ENCODE results near the gene VDAC2. TPM values are rescaled to one million over a fixed set of nuclear protein-coding genes. Genes with fewer than 3 reads are reported as not detected.

The VDAC2 gene
- total and polyA plus RNA-seq, 2 experiments from 2014 or later = 242 to 311 TPM

- TF ChIP-seq NANOG (IDR thresholded peaks at IDR 0.05; ENCODE audit: borderline replicate concordance) (no peak), CREB1 (CRISPR knock-in tag; IDR thresholded peaks at IDR 0.05; ENCODE audit: low read depth) (no peak), EZH2 (IDR thresholded peaks at IDR 0.05; ENCODE audit: low read depth, unreplicated experiment) (no peak)
Measured at GRCh38 chr10:75179657-75180177, 30.9 kb upstream of the VDAC2 start (continued).

GRCh38 chr10:75180592-75180991 lies 30.0 kb upstream of the VDAC2 start:
- ATAC-seq (no peak), DNase-seq (ENCODE audit: low spot score) (no peak)
- H3K36me3 Mint-ChIP-seq (ENCODE audit: low read depth) = 0 out of 3 replicates have a peak, but pooled peaks cover 4% of the 10 kb centered on the region
- Histone ChIP-seq H3K27me3 (ENCODE audit: insufficient read depth) (no peaks in the 10 kb centered on the region), H2AFZ (no peak overlapping the region), H3K79me2 (replicated peaks; ENCODE audit: insufficient read depth) (no peaks in the 10 kb centered on the region), H3K27ac (ENCODE audit: low read depth) (no peak overlapping the region), H3K36me3 (ENCODE audit: insufficient read depth) (no peaks in the 10 kb centered on the region), H3K4me3 (no peak overlapping the region), H3K9me2 (ENCODE audit: insufficient read depth) (no peaks in the 10 kb centered on the region), H4K20me1 (replicated peaks; ENCODE audit: insufficient read depth) (no peaks in the 10 kb centered on the region; the same call in 1 of the 2 replicates), H3F3A (replicated peaks; ENCODE audit: low read depth) (no peaks in the 10 kb centered on the region), H3K4me1 (ENCODE audit: insufficient read depth) (no peaks in the 10 kb centered on the region), H3K4me2 (no peak overlapping the region)
- no peaks in the 10 kb centered on the region for H3K9me3 Mint-ChIP-seq
- H3K4me3 Mint-ChIP-seq = no peak overlapping the region
- H3K4me1 Mint-ChIP-seq = peaks cover 5% of the 10 kb centered on the region
- H3K27ac Mint-ChIP-seq = no peak overlapping the region
- TF ChIP-seq, protein P1, sequence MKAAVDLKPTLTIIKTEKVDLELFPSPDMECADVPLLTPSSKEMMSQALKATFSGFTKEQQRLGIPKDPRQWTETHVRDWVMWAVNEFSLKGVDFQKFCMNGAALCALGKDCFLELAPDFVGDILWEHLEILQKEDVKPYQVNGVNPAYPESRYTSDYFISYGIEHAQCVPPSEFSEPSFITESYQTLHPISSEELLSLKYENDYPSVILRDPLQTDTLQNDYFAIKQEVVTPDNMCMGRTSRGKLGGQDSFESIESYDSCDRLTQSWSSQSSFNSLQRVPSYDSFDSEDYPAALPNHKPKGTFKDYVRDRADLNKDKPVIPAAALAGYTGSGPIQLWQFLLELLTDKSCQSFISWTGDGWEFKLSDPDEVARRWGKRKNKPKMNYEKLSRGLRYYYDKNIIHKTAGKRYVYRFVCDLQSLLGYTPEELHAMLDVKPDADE (IDR thresholded peaks at IDR 0.05) = no peak
- TF ChIP-seq ZNF114 (CRISPR knock-in tag; IDR thresholded peaks at IDR 0.05) = no peak
- no peak for TF ChIP-seq ZNF331 (CRISPR knock-in tag; IDR thresholded peaks at IDR 0.05; ENCODE audit: low read depth)
- TF ChIP-seq NANOG (IDR thresholded peaks at IDR 0.05; ENCODE audit: borderline replicate concordance) = no peak
- no peak for TF ChIP-seq EZH2phosphoT487 (IDR thresholded peaks at IDR 0.05; ENCODE audit: unreplicated experiment)
- TF ChIP-seq EZH2 (IDR thresholded peaks at IDR 0.05; ENCODE audit: low read depth, unreplicated experiment) = no peak
- no peak for TF ChIP-seq ZNF462 (CRISPR knock-in tag; IDR thresholded peaks at IDR 0.05)
- TF ChIP-seq, protein P2, sequence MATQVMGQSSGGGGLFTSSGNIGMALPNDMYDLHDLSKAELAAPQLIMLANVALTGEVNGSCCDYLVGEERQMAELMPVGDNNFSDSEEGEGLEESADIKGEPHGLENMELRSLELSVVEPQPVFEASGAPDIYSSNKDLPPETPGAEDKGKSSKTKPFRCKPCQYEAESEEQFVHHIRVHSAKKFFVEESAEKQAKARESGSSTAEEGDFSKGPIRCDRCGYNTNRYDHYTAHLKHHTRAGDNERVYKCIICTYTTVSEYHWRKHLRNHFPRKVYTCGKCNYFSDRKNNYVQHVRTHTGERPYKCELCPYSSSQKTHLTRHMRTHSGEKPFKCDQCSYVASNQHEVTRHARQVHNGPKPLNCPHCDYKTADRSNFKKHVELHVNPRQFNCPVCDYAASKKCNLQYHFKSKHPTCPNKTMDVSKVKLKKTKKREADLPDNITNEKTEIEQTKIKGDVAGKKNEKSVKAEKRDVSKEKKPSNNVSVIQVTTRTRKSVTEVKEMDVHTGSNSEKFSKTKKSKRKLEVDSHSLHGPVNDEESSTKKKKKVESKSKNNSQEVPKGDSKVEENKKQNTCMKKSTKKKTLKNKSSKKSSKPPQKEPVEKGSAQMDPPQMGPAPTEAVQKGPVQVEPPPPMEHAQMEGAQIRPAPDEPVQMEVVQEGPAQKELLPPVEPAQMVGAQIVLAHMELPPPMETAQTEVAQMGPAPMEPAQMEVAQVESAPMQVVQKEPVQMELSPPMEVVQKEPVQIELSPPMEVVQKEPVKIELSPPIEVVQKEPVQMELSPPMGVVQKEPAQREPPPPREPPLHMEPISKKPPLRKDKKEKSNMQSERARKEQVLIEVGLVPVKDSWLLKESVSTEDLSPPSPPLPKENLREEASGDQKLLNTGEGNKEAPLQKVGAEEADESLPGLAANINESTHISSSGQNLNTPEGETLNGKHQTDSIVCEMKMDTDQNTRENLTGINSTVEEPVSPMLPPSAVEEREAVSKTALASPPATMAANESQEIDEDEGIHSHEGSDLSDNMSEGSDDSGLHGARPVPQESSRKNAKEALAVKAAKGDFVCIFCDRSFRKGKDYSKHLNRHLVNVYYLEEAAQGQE (IDR thresholded peaks at IDR 0.05; ENCODE audit: unreplicated experiment) = no peak
- no peak for TF ChIP-seq CTCF (conservative IDR thresholded peaks at IDR 0.05; ENCODE audit: low read depth in 2 of 2)
- no peak for TF ChIP-seq CREB1 (CRISPR knock-in tag; IDR thresholded peaks at IDR 0.05; ENCODE audit: low read depth)
- no peak for TF ChIP-seq POLR2AphosphoS5 (IDR thresholded peaks at IDR 0.05; ENCODE audit: low read depth)
- TF ChIP-seq JUNB (IDR thresholded peaks at IDR 0.05; ENCODE audit: unreplicated experiment) = no peak
- no peak for TF ChIP-seq STAT1 (IDR thresholded peaks at IDR 0.05; ENCODE audit: unreplicated experiment)
- no peaks in the 10 kb centered on the region for H3K27me3 Mint-ChIP-seq (ENCODE audit: insufficient read depth, low read depth, poor library complexity)

All from GM23338 (cell line).